ENCODE measurements around the gene OCA2.

Gene OCA2

DNA sequence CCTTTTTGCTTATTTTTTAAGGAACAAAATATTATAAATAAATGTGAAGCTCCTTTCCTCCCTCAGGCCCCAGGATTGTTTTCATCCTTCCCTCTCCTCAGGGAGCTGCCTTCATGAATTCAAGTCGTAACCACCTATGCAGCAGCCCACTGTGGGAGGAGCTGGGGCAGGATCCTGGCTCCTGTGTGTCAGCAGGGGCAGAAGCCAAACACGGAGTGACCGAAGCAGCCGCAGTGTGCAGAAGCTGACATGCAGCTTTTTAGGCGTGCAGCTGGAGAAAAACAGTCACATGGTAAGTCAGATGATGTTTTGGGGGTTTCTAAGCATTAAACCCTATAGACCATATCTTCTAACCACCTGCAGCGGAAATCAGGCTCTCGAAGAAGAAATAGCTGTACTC is 231.3 kb downstream of the OCA2 start:
- no peak overlapping the region for H3K9ac ChIP-seq (ENCODE audit: low read length)
- peaks cover 2% of the 10 kb centered on the region for H3K9me3 ChIP-seq (ENCODE audit: insufficient read depth, low read depth, low read length)
- no peak overlapping the region for H4K91ac ChIP-seq (ENCODE audit: low read depth, low read length)
- H2AFZ ChIP-seq (ENCODE audit: insufficient read depth, low read length, poor library complexity), result no peak overlapping the region
- H3K14ac ChIP-seq (ENCODE audit: low read length), result no peak overlapping the region
- H4K8ac ChIP-seq (ENCODE audit: low read depth, low read length), result no peak overlapping the region
- H3K4ac ChIP-seq (ENCODE audit: low read depth, low read length), result no peak overlapping the region
- no peak overlapping the region for H3K27ac ChIP-seq (ENCODE audit: low read depth, low read length)
- H3K18ac ChIP-seq (ENCODE audit: low read length), result no peak overlapping the region
- no peak overlapping the region for H3K4me3 ChIP-seq (ENCODE audit: low read depth, low read length)
- no peak overlapping the region for H4K12ac ChIP-seq (ENCODE audit: low read depth, low read length)
- no peak overlapping the region for H2BK5ac ChIP-seq (ENCODE audit: low read depth, low read length, poor library complexity)
- DNase-seq, result no peak
- H3K4me2 ChIP-seq (ENCODE audit: low read length), result no peak overlapping the region
- H2BK12ac ChIP-seq (ENCODE audit: low read length), result no peak overlapping the region
- no peaks in the 10 kb centered on the region for H3K79me2 ChIP-seq (ENCODE audit: control insufficient read depth, insufficient read depth, low read length, poor library complexity)
- no peak overlapping the region for H2AK5ac ChIP-seq (ENCODE audit: low read length)
- no peaks in the 10 kb centered on the region for H3K4me1 ChIP-seq (ENCODE audit: control insufficient read depth in 1 of 2, insufficient read depth in 2 of 2, low read length in 2 of 2)
- no peaks in the 10 kb centered on the region for H3K36me3 ChIP-seq (ENCODE audit: control insufficient read depth in 1 of 2, insufficient read depth in 2 of 2, low read length in 2 of 2)
- H3K23ac ChIP-seq (ENCODE audit: low read length), result no peak overlapping the region
- no peaks in the 10 kb centered on the region for H3K27me3 ChIP-seq (ENCODE audit: insufficient read depth, low read length)
- H2BK120ac ChIP-seq (ENCODE audit: insufficient read depth, low read length, poor library complexity), result no peak overlapping the region
- WGBS (ENCODE audit: extremely low coverage, insufficient coverage, insufficient read length), result no CpG with 5 or more reads among the region's 7 CpGs
- no peaks in the 10 kb centered on the region for H3K79me1 ChIP-seq (ENCODE audit: low read length)

DNA sequence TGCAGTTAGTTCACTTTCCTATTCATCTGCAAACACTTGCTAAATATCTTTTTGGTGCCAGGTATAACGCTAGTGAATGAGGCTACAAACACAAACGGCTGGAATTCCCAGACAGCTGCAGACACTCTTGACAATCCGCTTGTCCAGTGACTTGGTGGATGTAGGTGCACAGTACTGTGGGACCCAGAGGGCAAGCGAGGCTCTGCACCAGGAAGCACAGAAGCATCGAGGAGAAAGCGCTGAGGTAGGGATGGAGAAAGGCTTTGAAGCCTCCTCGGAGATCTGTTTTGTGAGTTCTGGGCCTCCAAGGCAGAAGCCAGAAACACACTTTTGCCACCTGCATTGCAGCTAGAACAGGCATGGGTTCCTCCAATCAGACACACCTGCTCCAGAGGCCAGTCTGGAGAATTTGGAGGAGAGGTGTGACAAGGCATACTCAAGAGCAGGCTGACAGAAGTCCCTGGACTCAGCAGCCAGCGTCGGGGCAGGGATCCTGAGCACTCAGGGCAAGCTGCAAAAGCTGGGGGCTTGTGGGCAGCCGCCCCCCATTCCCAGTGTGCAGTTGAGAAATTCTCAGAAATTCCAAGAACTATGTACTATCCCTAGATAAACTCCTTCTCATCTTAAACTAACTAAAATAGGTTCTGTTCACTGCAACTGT is 232.5 kb downstream of the OCA2 start:
- H2AK5ac ChIP-seq (ENCODE audit: low read length), result no peak overlapping the region
- H3K4me2 ChIP-seq (ENCODE audit: low read length), result no peak overlapping the region
- no peaks in the 10 kb centered on the region for H3K27me3 ChIP-seq (ENCODE audit: insufficient read depth, low read length)
- DNase-seq, result no peak
- no peak overlapping the region for H3K18ac ChIP-seq (ENCODE audit: low read length)
- H2AFZ ChIP-seq (ENCODE audit: insufficient read depth, low read length, poor library complexity), result no peak overlapping the region
- no peak overlapping the region for H2BK12ac ChIP-seq (ENCODE audit: low read length)
- H2BK5ac ChIP-seq (ENCODE audit: low read depth, low read length, poor library complexity), result no peak overlapping the region
- no CpG with 5 or more reads among the region's 10 CpGs for WGBS (ENCODE audit: extremely low coverage, insufficient coverage, insufficient read length)
- no peak overlapping the region for H3K4me3 ChIP-seq (ENCODE audit: low read depth, low read length)
- H4K91ac ChIP-seq (ENCODE audit: low read depth, low read length), result no peak overlapping the region
- no peak overlapping the region for H3K4ac ChIP-seq (ENCODE audit: low read depth, low read length)
- H3K79me2 ChIP-seq (ENCODE audit: control insufficient read depth, insufficient read depth, low read length, poor library complexity), result no peaks in the 10 kb centered on the region
- no peak overlapping the region for H3K27ac ChIP-seq (ENCODE audit: low read depth, low read length)
- H3K14ac ChIP-seq (ENCODE audit: low read length), result no peak overlapping the region
- no peaks in the 10 kb centered on the region for H3K79me1 ChIP-seq (ENCODE audit: low read length)
- H4K8ac ChIP-seq (ENCODE audit: low read depth, low read length), result no peak overlapping the region
- H3K36me3 ChIP-seq (ENCODE audit: control insufficient read depth in 1 of 2, insufficient read depth in 2 of 2, low read length in 2 of 2), result no peaks in the 10 kb centered on the region
- no peak overlapping the region for H4K12ac ChIP-seq (ENCODE audit: low read depth, low read length)
- H2BK120ac ChIP-seq (ENCODE audit: insufficient read depth, low read length, poor library complexity), result no peak overlapping the region
- H3K9me3 ChIP-seq (ENCODE audit: insufficient read depth, low read depth, low read length), result peaks cover 8% of the 10 kb centered on the region
- H3K4me1 ChIP-seq (ENCODE audit: control insufficient read depth in 1 of 2, insufficient read depth in 2 of 2, low read length in 2 of 2), result no peaks in the 10 kb centered on the region
- no peak overlapping the region for H3K9ac ChIP-seq (ENCODE audit: low read length)
- no peak overlapping the region for H3K23ac ChIP-seq (ENCODE audit: low read length)

- Histone ChIP-seq H2BK5ac (ENCODE audit: low read depth, low read length, poor library complexity) (no peak overlapping the region), H3K9ac (ENCODE audit: low read length) (no peak overlapping the region), H3K4ac (ENCODE audit: low read depth, low read length) (no peak overlapping the region), H3K23ac (ENCODE audit: low read length) (no peak overlapping the region), H3K18ac (ENCODE audit: low read length) (no peak overlapping the region), H2BK120ac (ENCODE audit: insufficient read depth, low read length, poor library complexity) (no peak overlapping the region), H2AK5ac (ENCODE audit: low read length) (no peak overlapping the region), H3K27ac (ENCODE audit: low read depth, low read length) (no peak overlapping the region), H3K79me1 (ENCODE audit: low read length) (no peaks in the 10 kb centered on the region), H3K9me3 (ENCODE audit: insufficient read depth, low read depth, low read length) (peaks cover 8% of the 10 kb centered on the region), H3K14ac (ENCODE audit: low read length) (no peak overlapping the region), H2BK12ac (ENCODE audit: low read length) (no peak overlapping the region), H3K4me2 (ENCODE audit: low read length) (no peak overlapping the region), H2AFZ (ENCODE audit: insufficient read depth, low read length, poor library complexity) (no peak overlapping the region), H3K79me2 (ENCODE audit: control insufficient read depth, insufficient read depth, low read length, poor library complexity) (no peaks in the 10 kb centered on the region), H4K12ac (ENCODE audit: low read depth, low read length) (no peak overlapping the region), H4K8ac (ENCODE audit: low read depth, low read length) (no peak overlapping the region), H3K27me3 (ENCODE audit: insufficient read depth, low read length) (no peaks in the 10 kb centered on the region), H4K91ac (ENCODE audit: low read depth, low read length) (no peak overlapping the region), H3K36me3 (ENCODE audit: control insufficient read depth in 1 of 2, insufficient read depth in 2 of 2, low read length in 2 of 2) (no peaks in the 10 kb centered on the region), H3K4me1 (ENCODE audit: control insufficient read depth in 1 of 2, insufficient read depth in 2 of 2, low read length in 2 of 2) (no peaks in the 10 kb centered on the region), H3K4me3 (ENCODE audit: low read depth, low read length) (no peak overlapping the region)
- no peak for DNase-seq
- no CpG with 5 or more reads among the region's 3 CpGs for WGBS (ENCODE audit: extremely low coverage, insufficient coverage, insufficient read length)
Observed at GRCh38 chr15:27865926-27866325, 233.2 kb downstream of the OCA2 start.

GRCh38 chr15:27865323-27865922 is 233.7 kb downstream of the OCA2 start:
- no peak overlapping the region for H3K27ac ChIP-seq (ENCODE audit: low read depth, low read length)
- H3K79me1 ChIP-seq (ENCODE audit: low read length), result no peaks in the 10 kb centered on the region
- no peak overlapping the region for H4K12ac ChIP-seq (ENCODE audit: low read depth, low read length)
- H3K4me2 ChIP-seq (ENCODE audit: low read length), result no peak overlapping the region
- no peak overlapping the region for H3K4ac ChIP-seq (ENCODE audit: low read depth, low read length)
- no CpG with 5 or more reads among the region's 12 CpGs for WGBS (ENCODE audit: extremely low coverage, insufficient coverage, insufficient read length)
- DNase-seq, result no peak
- no peak overlapping the region for H3K14ac ChIP-seq (ENCODE audit: low read length)
- H2BK12ac ChIP-seq (ENCODE audit: low read length), result no peak overlapping the region
- no peak overlapping the region for H2AFZ ChIP-seq (ENCODE audit: insufficient read depth, low read length, poor library complexity)
- no peak overlapping the region for H3K4me3 ChIP-seq (ENCODE audit: low read depth, low read length)
- no peaks in the 10 kb centered on the region for H3K79me2 ChIP-seq (ENCODE audit: control insufficient read depth, insufficient read depth, low read length, poor library complexity)
- no peaks in the 10 kb centered on the region for H3K27me3 ChIP-seq (ENCODE audit: insufficient read depth, low read length)
- H3K9ac ChIP-seq (ENCODE audit: low read length), result no peak overlapping the region
- no peak overlapping the region for H4K8ac ChIP-seq (ENCODE audit: low read depth, low read length)
- H2BK120ac ChIP-seq (ENCODE audit: insufficient read depth, low read length, poor library complexity), result no peak overlapping the region
- no peak overlapping the region for H2AK5ac ChIP-seq (ENCODE audit: low read length)
- H3K9me3 ChIP-seq (ENCODE audit: insufficient read depth, low read depth, low read length), result peaks cover 11% of the 10 kb centered on the region
- H3K36me3 ChIP-seq (ENCODE audit: control insufficient read depth in 1 of 2, insufficient read depth in 2 of 2, low read length in 2 of 2), result no peaks in the 10 kb centered on the region
- no peak overlapping the region for H2BK5ac ChIP-seq (ENCODE audit: low read depth, low read length, poor library complexity)
- H3K18ac ChIP-seq (ENCODE audit: low read length), result no peak overlapping the region
- H3K4me1 ChIP-seq (ENCODE audit: control insufficient read depth in 1 of 2, insufficient read depth in 2 of 2, low read length in 2 of 2), result no peaks in the 10 kb centered on the region
- no peak overlapping the region for H3K23ac ChIP-seq (ENCODE audit: low read length)
- H4K91ac ChIP-seq (ENCODE audit: low read depth, low read length), result no peak overlapping the region

Data from trophoblast cell (in vitro differentiated cells and primary cell).